ENCODE measurements around the gene KEL.

The KEL gene

GRCh38 chr7:142960955-142961512 lies 1.1 kb downstream of the KEL start:
- DNase-seq, result no peak

DNA sequence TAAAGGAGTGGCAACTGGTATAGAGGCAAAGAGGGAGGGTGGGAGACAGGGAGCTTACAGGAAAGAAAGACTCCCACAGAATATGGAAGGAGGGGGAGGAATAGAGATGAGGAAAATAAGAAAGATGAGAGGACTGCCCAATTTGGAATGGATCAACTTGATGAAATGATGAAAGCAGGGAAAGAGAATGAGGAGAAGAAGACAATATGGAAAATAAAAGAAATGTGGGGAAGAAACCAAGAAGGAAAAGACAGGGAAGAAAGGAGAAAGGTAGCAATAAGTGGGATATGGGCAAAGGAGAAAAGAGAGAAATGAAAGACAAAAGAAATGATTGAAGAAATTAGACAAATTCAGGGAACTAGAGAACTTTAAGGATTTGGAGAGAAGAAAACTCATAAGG lies 3.0 kb downstream of the KEL start:
- DNase-seq, result no peak

GRCh38 chr7:142957723-142958122 lies 4.4 kb downstream of the KEL start:
- no peak for DNase-seq

GRCh38 chr7:142956951-142957623 lies 5.1 kb downstream of the KEL start:
- no peak for DNase-seq

- DNase-seq, result no peak
Measured at GRCh38 chr7:142954680-142955268, 7.4 kb downstream of the KEL start.

DNA sequence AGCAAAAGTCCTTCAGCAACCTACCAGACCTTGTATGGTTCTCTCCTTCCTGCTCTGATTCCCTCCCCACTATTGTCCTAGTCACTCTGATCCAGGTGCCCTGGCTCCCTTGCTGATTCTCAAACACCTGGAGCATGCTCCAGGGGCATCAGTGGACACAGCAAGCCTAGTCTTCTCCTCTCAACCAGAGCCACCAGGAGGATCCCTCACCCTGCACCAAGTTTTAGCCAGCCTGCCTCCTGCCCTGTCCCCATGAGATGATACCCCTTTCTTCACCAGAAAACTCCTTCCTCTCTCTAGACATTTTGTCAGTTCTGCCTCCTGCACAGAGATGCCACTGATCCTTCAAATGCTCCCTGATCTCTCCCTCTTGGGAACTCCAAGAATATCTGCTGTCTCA lies 11.9 kb downstream of the KEL start:
- DNase-seq, result no peak

- DNase-seq, result no peak
Measured at GRCh38 chr7:142948603-142949002, 13.6 kb downstream of the KEL start.

DNA sequence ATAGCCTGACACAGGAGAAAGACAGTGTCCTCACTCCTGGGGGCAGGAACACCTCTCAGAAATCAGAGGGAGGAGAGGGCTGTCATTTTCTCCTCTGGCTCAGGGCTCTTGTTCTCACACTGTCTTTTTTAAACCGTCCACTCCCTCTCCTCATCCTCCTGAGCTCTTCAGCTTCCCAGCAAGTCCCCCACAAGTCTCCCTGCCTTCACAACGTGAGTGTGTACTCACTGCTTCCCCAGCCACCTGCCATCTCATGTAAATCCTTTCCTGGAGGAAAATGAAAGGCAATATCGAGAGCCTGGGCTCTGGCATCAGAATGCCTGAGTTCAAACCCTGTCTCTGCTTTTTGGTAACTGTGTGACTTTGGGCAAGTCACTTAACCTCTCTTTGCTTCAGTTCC lies 17.2 kb downstream of the KEL start:
- DNase-seq, result no peak

DNA sequence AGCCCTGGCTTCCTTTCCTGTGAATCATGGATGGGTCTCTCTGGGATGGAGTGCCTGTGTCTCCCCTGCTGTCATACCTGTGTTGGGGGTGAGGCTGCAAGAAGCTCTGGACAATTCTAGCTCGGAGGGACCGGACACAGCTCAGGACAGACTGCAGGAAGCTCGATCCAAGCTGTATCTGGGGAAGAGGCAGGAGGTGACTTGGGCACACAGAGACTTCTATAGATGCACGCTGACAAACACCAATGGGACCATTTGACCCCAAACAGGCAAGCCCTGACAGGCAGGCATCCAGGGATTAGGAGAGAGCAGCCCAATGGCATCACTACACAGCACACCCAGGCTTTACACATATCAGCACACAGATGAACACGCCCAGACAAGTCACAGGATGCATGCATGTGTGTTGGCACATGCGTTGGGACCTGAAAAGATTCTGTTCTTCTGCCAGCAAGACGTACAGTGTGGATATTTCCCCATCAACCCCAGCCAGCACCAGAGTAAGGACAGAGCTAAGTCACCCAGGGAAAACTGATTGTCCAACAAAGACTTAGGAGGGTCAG lies 18.4 kb downstream of the KEL start:
- DNase-seq, result no peak

GRCh38 chr7:142942746-142943145 lies 19.4 kb downstream of the KEL start:
- DNase-seq, result no peak

DNA sequence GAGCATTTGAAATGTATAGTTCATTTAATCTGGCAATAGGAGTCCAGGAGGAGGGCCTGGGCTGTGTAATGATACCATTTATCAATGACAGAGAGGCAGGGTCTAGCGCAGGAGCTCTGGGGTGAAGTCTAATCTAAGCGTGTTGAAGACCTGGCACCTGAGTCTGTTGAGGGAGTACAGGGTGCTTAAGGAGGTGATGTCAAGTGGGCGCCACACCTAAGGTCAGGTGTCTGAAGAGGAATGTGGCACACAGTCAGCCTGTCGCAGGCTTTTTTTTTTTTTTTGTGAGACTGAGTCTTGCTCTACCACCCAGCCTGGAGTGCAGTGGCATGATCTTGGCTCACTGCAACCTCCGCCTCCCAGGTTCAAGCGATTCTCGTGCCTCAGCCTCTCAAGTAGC lies 20.6 kb downstream of the KEL start:
- DNase-seq, result no peak

GRCh38 chr7:142940966-142941535 lies 21.1 kb downstream of the KEL start:
- no peak for DNase-seq

GRCh38 chr7:142939226-142939910 lies 22.8 kb downstream of the KEL start, which contains the start of gene LLCFC1:
Gene LLCFC1 (plus strand): TSS chr7:142939484. CDS start chr7:142939622, 138 bp downstream.
- DNase-seq, result no peak

DNA sequence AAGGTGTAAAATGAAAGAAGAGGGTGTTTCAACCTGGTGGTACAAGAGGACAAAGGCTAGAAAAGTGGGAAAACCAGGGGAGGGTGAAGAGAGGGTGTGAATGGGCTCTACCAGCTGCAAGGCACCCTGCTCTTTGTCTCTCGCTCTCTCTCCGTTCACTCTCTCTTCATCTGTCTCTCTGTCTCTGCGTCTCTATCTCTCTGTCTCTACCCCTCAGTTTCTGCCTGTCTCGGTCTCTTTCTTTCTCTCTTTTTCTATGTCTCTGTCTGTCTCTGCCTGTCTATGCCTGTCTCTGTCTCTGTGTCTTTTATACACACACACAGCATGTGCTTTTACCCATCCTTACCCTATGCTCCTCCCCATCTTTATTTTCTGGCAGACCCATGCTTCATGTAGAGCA lies 23.6 kb downstream of the KEL start:
- no peak for DNase-seq

DNA sequence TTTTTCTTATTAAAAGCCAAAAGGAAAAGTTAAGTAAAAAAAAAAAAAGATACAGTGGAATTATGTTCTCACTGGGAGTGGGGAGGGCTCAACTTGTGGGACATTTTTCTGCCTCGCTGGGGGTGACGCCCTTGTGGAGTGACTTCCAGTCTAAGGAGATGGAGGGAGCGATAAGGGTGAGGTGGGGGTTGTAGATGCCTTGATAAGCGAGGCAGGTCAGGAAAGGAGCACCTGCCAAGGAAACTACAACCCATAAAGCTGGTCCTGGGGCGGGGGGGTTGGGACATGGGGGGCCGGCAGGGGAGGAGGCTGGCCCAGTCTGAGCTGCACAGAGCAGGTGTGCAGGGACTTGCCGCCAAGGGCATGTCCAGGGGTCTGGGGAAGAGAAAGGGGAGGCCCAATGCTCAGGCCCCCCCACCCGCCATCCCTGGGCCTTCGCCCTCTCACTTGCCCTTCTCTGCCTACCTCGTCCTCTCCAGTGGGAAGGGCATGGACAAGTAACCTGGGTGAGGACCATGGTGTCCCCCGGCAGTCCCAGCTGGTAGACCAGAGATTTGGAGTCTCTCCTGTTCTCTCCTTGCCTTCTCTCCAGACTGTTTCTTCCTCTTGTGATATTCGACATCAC lies 26.1 kb downstream of the KEL start:
- no peak for DNase-seq

DNA sequence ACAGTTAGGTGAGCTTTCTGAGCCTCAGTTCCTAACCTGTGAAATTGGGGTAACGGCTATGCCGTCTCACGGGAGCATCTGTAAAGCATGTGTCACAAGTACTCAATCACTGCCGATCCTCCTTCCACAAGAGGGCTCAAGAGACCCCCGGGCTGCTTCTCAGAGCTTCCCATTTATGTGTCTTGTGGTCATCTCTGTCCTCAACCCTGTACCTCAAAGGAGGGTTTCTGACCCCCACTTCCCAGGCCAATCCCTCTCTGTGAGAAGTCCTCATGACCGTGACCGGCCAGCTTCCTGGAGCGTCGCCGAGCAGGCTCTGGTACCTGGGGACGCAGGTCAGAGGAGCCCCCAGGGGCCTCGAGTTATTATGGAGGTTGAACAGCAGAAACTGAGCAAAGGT lies 28.1 kb downstream of the KEL start:
- no peak for DNase-seq

DNA sequence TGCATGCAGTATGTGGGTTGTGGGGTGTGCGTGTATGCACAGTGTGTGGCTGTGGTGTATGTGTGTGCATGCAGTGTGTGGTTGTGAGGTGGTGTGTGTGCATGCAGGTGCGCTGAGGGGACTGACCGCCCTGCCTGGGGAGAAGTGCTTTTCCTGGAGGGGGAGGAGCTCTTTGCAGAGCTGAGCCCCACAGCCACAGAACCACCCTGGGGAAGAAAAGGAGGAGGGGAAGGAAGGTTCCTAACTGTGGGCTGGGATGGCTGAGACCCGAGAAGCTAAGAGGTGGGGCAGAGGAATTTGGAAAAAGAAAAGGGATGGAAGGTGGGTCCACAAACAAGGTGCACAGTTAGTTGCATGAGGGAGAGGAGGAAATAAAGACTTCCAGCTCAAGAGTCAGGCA lies 28.5 kb downstream of the KEL start, which contains the start of gene TRPV5:
TSS of gene TRPV5 (minus strand) at position 123 of the 400 bp plus-strand sequence. CDS start 287 bp downstream, outside the sequence.
- DNase-seq, result no peak

DNA sequence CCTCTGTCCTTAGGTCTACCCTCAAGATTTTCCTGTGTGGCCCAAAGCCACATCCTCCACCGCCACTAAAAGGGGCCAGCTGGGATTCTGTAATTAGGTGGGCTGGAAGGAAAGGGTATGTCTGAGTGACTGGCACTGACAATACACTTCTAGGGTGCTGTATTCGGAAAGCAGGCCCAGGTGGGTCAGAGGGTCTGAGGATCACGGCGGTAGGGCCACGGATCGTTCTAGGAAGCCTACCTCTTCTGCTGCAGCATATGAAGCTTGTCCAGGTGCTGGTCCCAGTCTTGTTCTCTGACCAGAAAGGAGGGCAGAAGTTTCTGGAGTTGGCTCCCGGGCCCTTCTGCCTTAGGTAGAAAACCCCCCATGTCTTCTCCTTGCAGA lies 29.1 kb downstream of the KEL start:
- no peak for DNase-seq

DNA sequence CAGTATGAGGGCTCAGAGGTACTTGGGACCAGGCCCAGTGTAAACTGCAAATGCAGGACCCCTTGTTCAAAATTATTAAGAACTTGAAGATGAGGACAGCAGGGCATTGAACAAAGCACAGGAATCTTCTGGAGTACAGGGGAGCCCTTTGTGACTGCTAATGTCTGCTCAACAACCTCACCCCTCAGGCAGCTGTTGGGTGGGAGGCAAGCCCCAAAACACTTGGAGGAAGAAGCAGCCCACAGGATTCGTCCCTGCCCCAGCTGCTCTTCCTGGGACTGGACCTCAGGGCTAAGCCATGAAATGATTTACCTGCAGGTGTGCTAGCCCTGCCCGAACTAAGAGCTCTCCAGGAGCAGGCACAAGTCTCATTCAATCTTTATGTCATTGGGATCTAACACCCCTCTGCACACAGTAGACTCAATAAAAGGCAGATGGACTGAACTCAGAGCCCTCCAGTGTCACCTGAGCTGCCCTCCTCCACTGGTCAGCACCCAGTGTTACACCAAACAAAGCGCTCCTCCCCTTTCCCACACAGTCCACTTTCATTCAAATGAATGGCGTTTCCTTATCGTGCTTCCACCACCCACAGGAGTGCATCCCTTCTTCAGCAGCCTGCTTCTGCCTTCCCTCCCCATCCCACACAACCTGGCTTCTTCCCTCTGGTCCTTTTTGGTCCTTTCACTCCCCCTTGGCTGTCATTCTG lies 29.6 kb downstream of the KEL start:
- DNase-seq, result no peak

GRCh38 chr7:142930126-142930730 lies 31.9 kb downstream of the KEL start:
- DNase-seq, result no peak

DNA sequence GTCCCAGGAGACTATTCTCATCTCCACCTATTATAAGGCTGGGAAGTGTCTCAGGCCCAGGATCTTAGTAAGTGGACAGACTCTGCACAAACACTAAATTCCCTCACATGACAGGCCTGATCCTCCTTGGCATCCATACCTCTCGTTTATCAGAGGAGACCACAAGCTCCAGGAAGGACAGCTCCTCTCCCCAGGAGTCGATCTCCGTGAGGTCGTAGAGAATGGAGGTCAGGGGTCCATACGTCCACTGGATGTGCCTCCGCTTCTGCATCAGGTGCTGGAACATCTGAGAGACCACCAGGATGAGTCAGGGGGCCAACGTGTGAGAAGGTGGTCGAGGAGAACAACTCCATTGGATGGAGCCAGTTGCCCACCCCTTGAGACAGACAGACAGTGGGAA lies 34.2 kb downstream of the KEL start:
- no peak for DNase-seq

Measured in HCEC 1CT (cell line).